SK-N-SH treated with all-trans-retinoic acid at 6 μM for 48 hours (cell line): ENCODE data around the gene UTS2R.
"Not testable (repeated sequence)": the region's sequence is repeated elsewhere in the genome, so short reads cannot be mapped to it uniquely, and the experiment has no call there.

ENCODE experiments used
- ATAC-seq: fragments of 200-7000 bp; cut with Tn5 transposase; 3 replicates; pipeline ENCODE4 v1.9.1; 2020; ENCODE audit warnings: mild to moderate bottlenecking, moderate library complexity
- ARNTL ChIP-seq: fragments of 450-650 bp; formaldehyde crosslinking; IDR thresholded peaks from 2 replicates; pipeline ENCODE4 v1.5.0; 2020; ENCODE audit warnings: low read depth, mild to moderate bottlenecking, moderate library complexity, borderline replicate concordance
- CREB5 ChIP-seq: fragments of 250-450 bp; sonication (Bioruptor Pico); IDR thresholded peaks from 2 replicates; pipeline ENCODE4 v1.5.1; 2020; ENCODE audit warnings: low read depth, mild to moderate bottlenecking, moderate library complexity
- CSDC2 ChIP-seq: fragments of 250-450 bp; sonication (Bioruptor Pico); IDR thresholded peaks from 2 replicates; pipeline ENCODE4 v1.5.0; 2020; ENCODE audit warnings: mild to moderate bottlenecking, moderate library complexity
- ESRRG ChIP-seq: fragments of 250-450 bp; sonication (Bioruptor Pico); IDR thresholded peaks from 2 replicates; pipeline ENCODE4 v1.6.1; 2021; ENCODE audit warnings: mild to moderate bottlenecking
- GLIS3 ChIP-seq: fragments of 250-450 bp; sonication (Bioruptor Pico); IDR thresholded peaks from 2 replicates; pipeline ENCODE4 v1.5.0; 2020; ENCODE audit warnings: mild to moderate bottlenecking, moderate library complexity
- ISL1 ChIP-seq: fragments of 250-450 bp; sonication (Bioruptor Pico); IDR thresholded peaks from 2 replicates; pipeline ENCODE4 v2.1.2; 2022; ENCODE audit warnings: mild to moderate bottlenecking, moderate library complexity
- OSR1 ChIP-seq: fragments of 250-450 bp; sonication (Bioruptor Pico); IDR thresholded peaks from 2 replicates; pipeline ENCODE4 v1.8.0; 2022; ENCODE audit warnings: moderate library complexity, mild to moderate bottlenecking, inconsistent platforms
- PATZ1 ChIP-seq: fragments of 250-450 bp; sonication (Bioruptor Pico); IDR thresholded peaks from 2 replicates; pipeline ENCODE4 v1.8.0; 2020; ENCODE audit warnings: mild to moderate bottlenecking, moderate library complexity, borderline replicate concordance
- POU6F1 ChIP-seq: fragments of 250-450 bp; sonication (Bioruptor Pico); IDR thresholded peaks from 2 replicates; pipeline ENCODE4 v1.8.0; 2021; ENCODE audit warnings: low read depth, mild to moderate bottlenecking, moderate library complexity, borderline replicate concordance
- RARB ChIP-seq: fragments of 250-450 bp; sonication (Bioruptor Pico); IDR thresholded peaks from 2 replicates; pipeline ENCODE4 v1.8.0; 2021; ENCODE audit warnings: mild to moderate bottlenecking, moderate library complexity
- TCF4 ChIP-seq: fragments of 250-450 bp; sonication (Bioruptor Pico); IDR thresholded peaks from 2 replicates; pipeline ENCODE4 v1.8.0; 2021; ENCODE audit warnings: mild to moderate bottlenecking, moderate library complexity, borderline replicate concordance
- TOX ChIP-seq: fragments of 250-450 bp; sonication (Bioruptor Pico); IDR thresholded peaks from 2 replicates; pipeline ENCODE4 v1.8.0; 2021; ENCODE audit warnings: mild to moderate bottlenecking, moderate library complexity, borderline replicate concordance
- TSHZ2 ChIP-seq: fragments of 250-450 bp; sonication (Bioruptor Pico); IDR thresholded peaks from 2 replicates; pipeline ENCODE4 v1.5.0; 2020; ENCODE audit warnings: mild to moderate bottlenecking, moderate library complexity
- ZC3H10 ChIP-seq: fragments of 250-450 bp; sonication (Bioruptor Pico); IDR thresholded peaks from 2 replicates; pipeline ENCODE4 v1.5.1; 2021; ENCODE audit warnings: mild to moderate bottlenecking, moderate library complexity
- ZFP3 ChIP-seq: fragments of 250-450 bp; sonication (Bioruptor Pico); IDR thresholded peaks from 2 replicates; pipeline ENCODE4 v1.5.0; 2020; ENCODE audit warnings: mild to moderate bottlenecking, moderate library complexity
- ZNF70 ChIP-seq: fragments of 450-650 bp; formaldehyde crosslinking; IDR thresholded peaks from 2 replicates; pipeline ENCODE4 v1.5.0; 2020; ENCODE audit warnings: mild to moderate bottlenecking, moderate library complexity
- ZNF8 ChIP-seq: fragments of 450-650 bp; formaldehyde crosslinking; IDR thresholded peaks from 2 replicates; pipeline ENCODE4 v1.5.0; 2020; ENCODE audit warnings: mild to moderate bottlenecking, moderate library complexity

UTS2R gene

GRCh38 chr17:82358465-82359350 lies 12.9 kb upstream of the UTS2R start, which contains the start of gene TEX19:
TSS of gene TEX19 (plus strand) at chr17:82359247. CDS start at chr17:82362151, 2,904 bp downstream.
- TF ChIP-seq ARNTL (CRISPR knock-in tag) (no peak), RARB (CRISPR knock-in tag) (no peak), TOX (CRISPR knock-in tag) (no peak), ZNF8 (CRISPR knock-in tag) (no peak), ISL1 (CRISPR knock-in tag) (no peak), GLIS3 (CRISPR knock-in tag) (no peak), OSR1 (CRISPR knock-in tag) (no peak), ZFP3 (CRISPR knock-in tag) (no peak)
- ATAC-seq = peak; percentile 35; the same call in 2 of the 3 replicates

- not testable (repeated sequence) for ATAC-seq
These were observed 12.0 kb upstream of the UTS2R start for GRCh38 chr17:82359451-82360074.

GRCh38 chr17:82361885-82362633 lies 9.5 kb upstream of the UTS2R start:
- ATAC-seq = no peak; the same call in 1 of the 3 replicates
- TF ChIP-seq ZNF70 (no peak), CREB5 (CRISPR knock-in tag) (no peak), ARNTL (CRISPR knock-in tag) (no peak)

- no peak for ATAC-seq
These were observed 5.8 kb upstream of the UTS2R start for GRCh38 chr17:82365606-82366295.

More at GRCh38 chr17:82365606-82366295, 5.8 kb upstream of the UTS2R start:
- TF ChIP-seq ZNF70 (no peak), CREB5 (CRISPR knock-in tag) (no peak), ARNTL (CRISPR knock-in tag) (no peak), ZC3H10 (no peak), TOX (CRISPR knock-in tag) (no peak), ZFP3 (CRISPR knock-in tag) (no peak), PATZ1 (CRISPR knock-in tag) (no peak), ESRRG (CRISPR knock-in tag) (no peak), CSDC2 (CRISPR knock-in tag) (no peak), POU6F1 (CRISPR knock-in tag) (no peak), TSHZ2 (CRISPR knock-in tag) (no peak), RARB (CRISPR knock-in tag) (no peak), ZNF8 (CRISPR knock-in tag) (no peak), TCF4 (CRISPR knock-in tag) (no peak)
